NB4 (cell line): Measurements from ENCODE around the gene DENND1B.

Source experiments
- DNase-seq: peaks from one replicate; pipeline ENCODE4 v3.0.0; 2010; ENCODE audit warnings: low read depth
- H3K4me3 ChIP-seq: one replicate; pipeline ENCODE4 v1.5.1; 2011; ENCODE audit warnings: mild to moderate bottlenecking, low read depth, low read length, moderate library complexity
- CTCF ChIP-seq: IDR thresholded peaks from one replicate; pipeline ENCODE4 v1.5.1; 2012; ENCODE audit warnings: low read depth, low read length
- MAX ChIP-seq: IDR thresholded peaks from 2 replicates; pipeline ENCODE4 v1.6.1; 2011; ENCODE audit warnings: low read depth, low read length
- MYC ChIP-seq: IDR thresholded peaks from 2 replicates; pipeline ENCODE4 v1.6.1; 2011; ENCODE audit warnings: low read depth, low read length
- POLR2A ChIP-seq: IDR thresholded peaks from 2 replicates; pipeline ENCODE4 v1.6.1; 2011; ENCODE audit warnings: mild to moderate bottlenecking; ENCODE audit not compliant: insufficient read length; ENCODE audit errors: extremely low read depth

Gene DENND1B

GRCh38 chr1:197559244-197559643, 216.0 kb downstream of the DENND1B start:
- no peak overlapping the region for H3K4me3 ChIP-seq
- TF ChIP-seq MYC, result no peak
- no peak for TF ChIP-seq MAX
- TF ChIP-seq CTCF, result no peak
- no peak for TF ChIP-seq POLR2A
- no peak for DNase-seq

- no peak for DNase-seq
- no peak overlapping the region for H3K4me3 ChIP-seq
- TF ChIP-seq MAX, result no peak
- TF ChIP-seq MYC, result no peak
- TF ChIP-seq CTCF, result no peak
- no peak for TF ChIP-seq POLR2A
Measured at GRCh38 chr1:197557302-197557701, 218.0 kb downstream of the DENND1B start.

- no peak for TF ChIP-seq MYC
- TF ChIP-seq POLR2A, result no peak
- TF ChIP-seq CTCF, result no peak
- no peak for TF ChIP-seq MAX
- no peak for DNase-seq
- H3K4me3 ChIP-seq, result no peak overlapping the region
Measured at GRCh38 chr1:197553281-197553680, 222.0 kb downstream of the DENND1B start.

GRCh38 chr1:197546989-197547388, 228.3 kb downstream of the DENND1B start:
- TF ChIP-seq POLR2A (no peak), MAX (no peak), CTCF (no peak), MYC (no peak)

GRCh38 chr1:197544553-197544952, 230.7 kb downstream of the DENND1B start:
- no peak for DNase-seq
- no peak overlapping the region for H3K4me3 ChIP-seq
- TF ChIP-seq MYC, result no peak
- no peak for TF ChIP-seq CTCF
- no peak for TF ChIP-seq MAX
- TF ChIP-seq POLR2A, result no peak

More at GRCh38 chr1:197546989-197547388, 228.3 kb downstream of the DENND1B start:
- DNase-seq, result no peak
- no peak overlapping the region for H3K4me3 ChIP-seq

GRCh38 chr1:197544130-197544529, 231.2 kb downstream of the DENND1B start:
- H3K4me3 ChIP-seq, result no peak overlapping the region
- no peak for TF ChIP-seq CTCF
- DNase-seq, result no peak
